DND-41 (cell line): Measurements from ENCODE around the gene TOX2.

Experiments used
- CTCF ChIP-seq: IDR thresholded peaks from 2 replicates; pipeline ENCODE4 v1.5.1; 2012; ENCODE audit warnings: borderline replicate concordance, low read length, moderate library complexity, mild to moderate bottlenecking; ENCODE audit not compliant: poor library complexity, severe bottlenecking; ENCODE audit errors: extremely low read depth
- EZH2 ChIP-seq: IDR thresholded peaks from 3 replicates; pipeline ENCODE4 v1.6.1; 2012; ENCODE audit warnings: borderline replicate concordance, low read depth, mild to moderate bottlenecking, moderate library complexity, low read length, inconsistent platforms; ENCODE audit not compliant: severe bottlenecking

DNA sequence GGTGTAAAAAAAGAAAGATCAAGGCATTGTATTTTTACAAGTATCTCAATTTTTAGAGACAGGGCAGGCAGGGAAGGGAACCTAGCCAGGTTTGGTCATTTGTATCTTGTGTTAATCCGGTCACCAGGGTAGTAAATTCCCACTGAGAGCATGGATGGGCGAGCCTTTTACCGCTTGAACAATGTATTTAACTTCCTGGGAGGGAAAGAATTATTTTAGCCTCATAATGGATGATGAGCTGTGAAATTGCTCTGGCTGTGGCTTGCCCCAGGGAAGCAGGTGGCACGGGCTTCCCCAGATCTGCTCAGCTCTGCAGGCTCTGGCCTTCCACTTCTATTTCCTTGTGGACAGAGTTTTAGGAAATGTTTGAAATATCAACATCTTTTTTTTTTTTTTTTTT lies 72.9 kb downstream of the TOX2 start:
- TF ChIP-seq CTCF (no peak), EZH2 (no peak)
